ENCODE measurements around the gene MYLK.

Gene MYLK

DNA sequence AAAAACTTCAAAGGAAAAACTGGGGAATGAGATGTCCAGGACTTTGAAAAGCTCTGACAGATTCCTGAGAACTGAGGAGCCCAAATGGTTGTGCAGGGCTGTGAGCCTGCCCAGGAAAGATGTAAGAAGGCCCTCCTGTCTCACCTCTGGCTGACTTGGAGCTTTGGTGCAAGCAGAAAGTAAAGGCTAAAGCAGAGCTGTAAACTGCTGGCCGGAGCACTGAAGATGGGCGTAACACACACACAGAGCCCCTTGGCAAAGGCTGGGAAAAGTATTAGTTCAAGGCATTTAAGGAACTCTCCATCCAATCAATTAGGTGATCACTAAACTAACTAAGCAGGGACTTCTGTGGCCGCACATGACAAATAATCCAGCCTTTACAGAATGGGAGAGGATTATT, 155.1 kb downstream of the MYLK start:
- WGBS (ENCODE audit: extremely low coverage, insufficient coverage, low lambda C conversion rate): no CpG with 5 or more reads among the region's 3 CpGs
- no peak overlapping the region for H2BK15ac ChIP-seq (replicated peaks; ENCODE audit: low read depth)
- no peaks in the 10 kb centered on the region for H3K79me2 ChIP-seq (ENCODE audit: control insufficient read depth, insufficient read depth, low read length)
- H3K36me3 ChIP-seq (ENCODE audit: control insufficient read depth, insufficient read depth, low read length): no peaks in the 10 kb centered on the region
- H3K4ac ChIP-seq (ENCODE audit: low read depth, low read length): no peak overlapping the region
- no peak overlapping the region for H3K23ac ChIP-seq (ENCODE audit: low read length)
- no peak overlapping the region for H3K4me3 ChIP-seq (ENCODE audit: low read length)
- H3K79me1 ChIP-seq (ENCODE audit: low read length): no peaks in the 10 kb centered on the region
- H3K56ac ChIP-seq (ENCODE audit: low read length): no peak overlapping the region
- H2BK5ac ChIP-seq (ENCODE audit: low read length): no peak overlapping the region
- H2BK120ac ChIP-seq (ENCODE audit: low read depth, low read length): no peak overlapping the region
- H3K27ac ChIP-seq (ENCODE audit: low read depth, low read length): no peak overlapping the region
- H3K4me1 ChIP-seq (ENCODE audit: control insufficient read depth, low read depth, low read length): no peaks in the 10 kb centered on the region
- no peak overlapping the region for H2AK5ac ChIP-seq (ENCODE audit: low read length)
- no peak overlapping the region for H3K4me2 ChIP-seq (ENCODE audit: low read length)
- DNase-seq: no peak
- H4K8ac ChIP-seq (ENCODE audit: low read depth, low read length): no peak overlapping the region
- H3K27me3 ChIP-seq (ENCODE audit: insufficient read depth, low read length, poor library complexity): no peaks in the 10 kb centered on the region
- H3K9ac ChIP-seq (ENCODE audit: low read length): no peak overlapping the region
- no peak overlapping the region for H4K5ac ChIP-seq (ENCODE audit: low read length)
- H3K18ac ChIP-seq (ENCODE audit: low read length): no peak overlapping the region

DNA sequence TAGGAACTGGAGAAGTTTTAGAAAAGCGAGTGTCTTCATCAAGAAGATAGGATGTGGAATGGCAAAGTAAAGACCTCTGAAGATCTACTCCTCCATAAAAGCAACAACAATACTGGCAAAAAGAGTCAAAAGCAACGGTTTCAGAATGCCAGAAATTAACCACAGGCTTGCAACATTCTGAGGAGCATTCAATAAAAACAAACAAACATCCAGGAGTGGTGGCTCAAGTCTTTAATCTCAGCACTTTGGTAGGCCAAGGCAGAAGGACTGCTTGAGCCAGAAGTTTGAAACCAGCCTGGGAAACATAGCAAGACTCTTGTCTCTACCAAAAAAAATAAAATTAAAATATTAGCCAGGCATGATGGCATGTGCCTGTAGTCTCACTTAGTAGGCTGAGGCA, 156.1 kb downstream of the MYLK start:
- Histone ChIP-seq H2BK120ac (ENCODE audit: low read depth, low read length) (no peak overlapping the region), H3K4ac (ENCODE audit: low read depth, low read length) (no peak overlapping the region), H3K18ac (ENCODE audit: low read length) (no peak overlapping the region), H3K79me1 (ENCODE audit: low read length) (no peaks in the 10 kb centered on the region), H3K36me3 (ENCODE audit: control insufficient read depth, insufficient read depth, low read length) (no peaks in the 10 kb centered on the region), H3K56ac (ENCODE audit: low read length) (no peak overlapping the region), H2AK5ac (ENCODE audit: low read length) (no peak overlapping the region), H3K9ac (ENCODE audit: low read length) (no peak overlapping the region), H3K79me2 (ENCODE audit: control insufficient read depth, insufficient read depth, low read length) (no peaks in the 10 kb centered on the region), H3K4me1 (ENCODE audit: control insufficient read depth, low read depth, low read length) (no peaks in the 10 kb centered on the region), H4K8ac (ENCODE audit: low read depth, low read length) (no peak overlapping the region), H3K4me2 (ENCODE audit: low read length) (no peak overlapping the region), H3K27me3 (ENCODE audit: insufficient read depth, low read length, poor library complexity) (no peaks in the 10 kb centered on the region), H3K27ac (ENCODE audit: low read depth, low read length) (no peak overlapping the region), H4K5ac (ENCODE audit: low read length) (no peak overlapping the region), H2BK5ac (ENCODE audit: low read length) (no peak overlapping the region), H3K4me3 (ENCODE audit: low read length) (no peak overlapping the region), H3K23ac (ENCODE audit: low read length) (no peak overlapping the region), H2BK15ac (replicated peaks; ENCODE audit: low read depth) (no peak overlapping the region)
- DNase-seq: no peak
- no CpG with 5 or more reads among the region's 2 CpGs for WGBS (ENCODE audit: extremely low coverage, insufficient coverage, low lambda C conversion rate)

DNA sequence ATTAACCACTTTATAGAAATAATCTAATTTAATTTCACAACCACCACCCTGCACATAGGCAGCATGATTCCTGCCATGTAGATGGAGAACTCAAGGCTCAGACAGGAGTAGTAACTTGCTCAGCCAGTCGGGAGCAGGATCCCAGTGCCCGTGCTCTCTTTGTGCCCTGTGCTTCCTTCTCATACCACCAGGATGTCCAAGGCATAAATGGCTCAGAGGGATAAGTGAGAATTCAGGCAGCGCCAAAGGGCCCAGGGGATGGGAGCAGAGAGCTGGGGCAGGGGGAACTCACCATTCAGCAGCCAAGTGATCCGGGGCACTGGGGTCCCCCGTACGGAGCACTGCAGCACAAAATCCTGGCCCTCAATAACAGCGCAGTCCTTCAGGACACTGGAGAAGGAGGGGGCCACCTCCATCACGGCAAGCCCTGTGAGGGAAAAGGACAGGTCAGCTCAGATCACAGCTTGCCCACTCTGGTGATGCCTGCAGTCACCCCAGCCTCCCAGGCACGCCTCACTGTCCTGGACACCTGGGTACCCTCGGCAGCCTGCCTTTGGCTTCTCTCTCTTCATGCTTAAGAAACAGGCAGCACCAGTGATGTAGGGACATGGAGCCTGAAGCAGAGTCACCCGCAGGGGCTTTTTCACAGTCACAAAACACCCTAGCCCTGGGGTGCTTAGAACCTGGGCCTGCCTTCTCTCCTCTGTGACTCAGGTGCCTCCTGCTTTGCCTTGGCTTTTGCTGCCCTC, 158.3 kb downstream of the MYLK start:
- no peak overlapping the region for H3K23ac ChIP-seq (ENCODE audit: low read length)
- no peaks in the 10 kb centered on the region for H3K79me2 ChIP-seq (ENCODE audit: control insufficient read depth, insufficient read depth, low read length)
- H2BK5ac ChIP-seq (ENCODE audit: low read length): no peak overlapping the region
- WGBS (ENCODE audit: extremely low coverage, insufficient coverage, low lambda C conversion rate): no CpG with 5 or more reads among the region's 11 CpGs
- no peak overlapping the region for H3K4me2 ChIP-seq (ENCODE audit: low read length)
- no peak overlapping the region for H2AK5ac ChIP-seq (ENCODE audit: low read length)
- H3K79me1 ChIP-seq (ENCODE audit: low read length): no peaks in the 10 kb centered on the region
- no peak overlapping the region for H3K9ac ChIP-seq (ENCODE audit: low read length)
- no peak overlapping the region for H3K27ac ChIP-seq (ENCODE audit: low read depth, low read length)
- H2BK120ac ChIP-seq (ENCODE audit: low read depth, low read length): no peak overlapping the region
- H3K27me3 ChIP-seq (ENCODE audit: insufficient read depth, low read length, poor library complexity): no peaks in the 10 kb centered on the region
- no peaks in the 10 kb centered on the region for H3K4me1 ChIP-seq (ENCODE audit: control insufficient read depth, low read depth, low read length)
- H4K5ac ChIP-seq (ENCODE audit: low read length): no peak overlapping the region
- no peaks in the 10 kb centered on the region for H3K36me3 ChIP-seq (ENCODE audit: control insufficient read depth, insufficient read depth, low read length)
- no peak overlapping the region for H3K56ac ChIP-seq (ENCODE audit: low read length)
- H3K18ac ChIP-seq (ENCODE audit: low read length): no peak overlapping the region
- no peak overlapping the region for H2BK15ac ChIP-seq (replicated peaks; ENCODE audit: low read depth)
- peak; percentile 56 for DNase-seq
- no peak overlapping the region for H4K8ac ChIP-seq (ENCODE audit: low read depth, low read length)
- H3K4ac ChIP-seq (ENCODE audit: low read depth, low read length): no peak overlapping the region
- no peak overlapping the region for H3K4me3 ChIP-seq (ENCODE audit: low read length)

DNA sequence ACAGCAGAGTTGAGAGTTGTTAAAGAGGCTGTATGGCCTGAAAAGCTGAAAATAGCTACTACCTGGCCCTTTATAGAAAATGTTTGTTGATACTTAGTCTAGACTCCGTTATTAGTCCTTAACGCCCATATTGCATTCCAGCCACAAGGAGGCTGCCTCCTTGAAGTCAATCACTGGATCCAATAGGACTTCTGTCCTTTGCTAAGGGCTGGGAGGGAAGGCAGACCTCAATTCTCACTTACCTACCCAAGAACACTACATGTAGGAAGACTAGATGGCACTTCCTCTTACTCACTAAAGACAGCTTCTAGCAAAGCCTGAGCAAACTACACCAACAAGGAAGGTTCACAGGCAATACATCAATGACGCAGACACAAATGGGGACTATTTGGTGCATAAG, 159.8 kb downstream of the MYLK start:
- no peak overlapping the region for H3K4me3 ChIP-seq (ENCODE audit: low read length)
- H4K8ac ChIP-seq (ENCODE audit: low read depth, low read length): no peak overlapping the region
- no peak overlapping the region for H3K4ac ChIP-seq (ENCODE audit: low read depth, low read length)
- H3K23ac ChIP-seq (ENCODE audit: low read length): no peak overlapping the region
- no peak overlapping the region for H2BK5ac ChIP-seq (ENCODE audit: low read length)
- H3K9ac ChIP-seq (ENCODE audit: low read length): no peak overlapping the region
- DNase-seq: peak; percentile 80
- H3K36me3 ChIP-seq (ENCODE audit: control insufficient read depth, insufficient read depth, low read length): no peaks in the 10 kb centered on the region
- H3K27ac ChIP-seq (ENCODE audit: low read depth, low read length): no peak overlapping the region
- no peak overlapping the region for H3K4me2 ChIP-seq (ENCODE audit: low read length)
- no CpG with 5 or more reads among the region's 3 CpGs for WGBS (ENCODE audit: extremely low coverage, insufficient coverage, low lambda C conversion rate)
- H3K79me2 ChIP-seq (ENCODE audit: control insufficient read depth, insufficient read depth, low read length): no peaks in the 10 kb centered on the region
- H2BK15ac ChIP-seq (replicated peaks; ENCODE audit: low read depth): no peak overlapping the region
- no peak overlapping the region for H3K56ac ChIP-seq (ENCODE audit: low read length)
- no peak overlapping the region for H2BK120ac ChIP-seq (ENCODE audit: low read depth, low read length)
- no peaks in the 10 kb centered on the region for H3K4me1 ChIP-seq (ENCODE audit: control insufficient read depth, low read depth, low read length)
- H3K18ac ChIP-seq (ENCODE audit: low read length): no peak overlapping the region
- H2AK5ac ChIP-seq (ENCODE audit: low read length): no peak overlapping the region
- no peak overlapping the region for H4K5ac ChIP-seq (ENCODE audit: low read length)
- no peaks in the 10 kb centered on the region for H3K79me1 ChIP-seq (ENCODE audit: low read length)
- no peaks in the 10 kb centered on the region for H3K27me3 ChIP-seq (ENCODE audit: insufficient read depth, low read length, poor library complexity)

DNA sequence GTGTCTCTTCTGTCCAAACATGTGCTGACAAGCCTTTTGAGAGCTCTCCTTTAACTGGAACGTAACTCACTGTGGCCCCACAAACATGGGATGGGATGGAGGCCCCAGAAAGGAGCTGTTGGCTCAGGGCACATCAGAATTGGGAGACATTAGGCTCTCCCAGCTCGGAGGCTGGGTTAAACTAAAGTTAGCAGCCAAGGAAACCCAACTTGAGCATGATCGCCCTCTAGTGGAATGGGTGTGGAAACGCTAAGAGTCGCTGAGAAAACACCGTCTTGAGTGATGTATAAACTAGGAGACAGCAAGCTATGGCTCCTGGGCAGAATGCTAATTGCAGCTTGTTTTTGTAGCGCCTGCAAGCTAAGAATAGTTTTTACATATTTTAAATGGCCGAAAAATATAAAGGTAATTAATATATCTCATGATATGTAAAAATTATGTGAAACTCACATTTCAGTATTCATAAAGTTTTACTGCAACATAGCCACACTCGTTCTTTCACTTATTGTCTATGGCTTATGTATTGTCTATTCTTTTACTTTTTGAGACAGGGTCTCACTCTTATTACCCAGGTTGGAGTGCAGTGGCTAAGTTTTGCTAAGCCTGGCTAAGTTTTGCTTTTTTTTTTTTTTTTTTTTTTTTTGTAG, 160.5 kb downstream of the MYLK start:
- no peak overlapping the region for H3K23ac ChIP-seq (ENCODE audit: low read length)
- no peak overlapping the region for H2BK15ac ChIP-seq (replicated peaks; ENCODE audit: low read depth)
- no peaks in the 10 kb centered on the region for H3K79me2 ChIP-seq (ENCODE audit: control insufficient read depth, insufficient read depth, low read length)
- no peaks in the 10 kb centered on the region for H3K36me3 ChIP-seq (ENCODE audit: control insufficient read depth, insufficient read depth, low read length)
- no peak overlapping the region for H4K8ac ChIP-seq (ENCODE audit: low read depth, low read length)
- no peaks in the 10 kb centered on the region for H3K4me1 ChIP-seq (ENCODE audit: control insufficient read depth, low read depth, low read length)
- H3K79me1 ChIP-seq (ENCODE audit: low read length): no peaks in the 10 kb centered on the region
- H4K5ac ChIP-seq (ENCODE audit: low read length): no peak overlapping the region
- H3K4me3 ChIP-seq (ENCODE audit: low read length): no peak overlapping the region
- WGBS (ENCODE audit: extremely low coverage, insufficient coverage, low lambda C conversion rate): no CpG with 5 or more reads among the region's 9 CpGs
- H3K56ac ChIP-seq (ENCODE audit: low read length): no peak overlapping the region
- H2BK120ac ChIP-seq (ENCODE audit: low read depth, low read length): no peak overlapping the region
- no peak overlapping the region for H2BK5ac ChIP-seq (ENCODE audit: low read length)
- H2AK5ac ChIP-seq (ENCODE audit: low read length): no peak overlapping the region
- H3K27ac ChIP-seq (ENCODE audit: low read depth, low read length): no peak overlapping the region
- H3K4ac ChIP-seq (ENCODE audit: low read depth, low read length): no peak overlapping the region
- H3K27me3 ChIP-seq (ENCODE audit: insufficient read depth, low read length, poor library complexity): no peaks in the 10 kb centered on the region
- DNase-seq: peak; percentile 92
- no peak overlapping the region for H3K4me2 ChIP-seq (ENCODE audit: low read length)
- no peak overlapping the region for H3K9ac ChIP-seq (ENCODE audit: low read length)
- H3K18ac ChIP-seq (ENCODE audit: low read length): no peak overlapping the region
